Measurements from ENCODE around the gene KLKB1. TPM values are rescaled to one million over a fixed set of nuclear protein-coding genes. Genes with fewer than 3 reads are reported as not detected.

Gene KLKB1
- total RNA-seq, 1 donor from 2014 or later = not detected

DNA sequence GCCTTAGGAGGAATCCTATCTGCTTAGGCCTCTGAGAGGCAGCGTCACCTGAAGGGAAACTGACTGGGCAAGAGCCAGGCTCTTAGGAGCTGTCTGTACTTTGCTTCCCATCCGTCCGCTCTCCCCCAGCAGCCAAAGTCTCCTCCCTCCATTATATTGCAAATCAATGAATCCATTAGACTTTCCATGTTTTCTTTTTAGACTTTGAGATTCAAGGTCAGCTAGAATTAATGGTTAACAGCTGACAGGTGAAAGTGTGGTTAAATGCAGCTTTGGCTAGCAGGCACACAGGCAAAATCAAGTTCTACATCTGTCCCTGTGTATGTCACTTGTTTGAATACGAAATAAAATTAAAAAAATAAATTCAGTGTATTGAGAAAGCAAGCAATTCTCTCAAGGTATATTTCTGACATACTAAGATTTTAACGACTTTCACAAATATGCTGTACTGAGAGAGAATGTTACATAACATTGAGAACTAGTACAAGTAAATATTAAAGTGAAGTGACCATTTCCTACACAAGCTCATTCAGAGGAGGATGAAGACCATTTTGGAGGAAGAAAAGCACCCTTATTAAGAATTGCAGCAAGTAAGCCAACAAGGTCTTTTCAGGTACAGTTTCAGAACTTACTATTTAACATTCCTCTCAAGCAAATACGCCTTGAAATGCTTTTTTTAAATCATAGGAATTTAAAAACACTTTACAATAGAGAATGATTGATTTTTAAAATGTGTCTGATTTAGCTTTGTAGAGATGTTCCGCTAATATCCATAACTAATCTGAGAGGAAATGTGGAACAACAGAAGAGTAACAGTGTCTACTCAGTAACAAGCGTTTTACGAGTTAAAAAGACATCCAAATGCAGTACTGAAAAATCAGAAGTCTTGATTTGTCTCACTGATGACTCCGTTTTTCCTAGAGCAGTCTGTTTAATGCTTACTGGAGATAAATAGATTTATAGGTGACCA lies 38.7 kb downstream of the KLKB1 start, which contains the start of gene F11:
TSS of gene F11 (plus strand) at position 507 of the 970 bp plus-strand sequence. CDS start 948 bp downstream, outside the sequence.
- Histone ChIP-seq H3K36me3 (ENCODE audit: insufficient read depth, low read length) (no peaks in the 10 kb centered on the region), H3K4me2 (ENCODE audit: low read length) (peak within 1 kb of the TSS; percentile 58), H3K9ac (ENCODE audit: low read length) (no peak within 1 kb of the TSS), H3K79me2 (ENCODE audit: insufficient read depth, low read length) (no peaks in the 10 kb centered on the region), H3K4me3 (ENCODE audit: insufficient read depth, low read depth, low read length) (no peak within 1 kb of the TSS), H3K4me1 (ENCODE audit: insufficient read depth, low read length) (no peaks in the 10 kb centered on the region), H3K9me3 (ENCODE audit: insufficient read depth, low read depth, low read length) (no peaks in the 10 kb centered on the region), H2AFZ (ENCODE audit: low read depth, low read length) (no peak within 1 kb of the TSS), H3K27ac (ENCODE audit: low read depth, low read length) (no peak within 1 kb of the TSS), H4K20me1 (ENCODE audit: insufficient read depth, low read length) (no peaks in the 10 kb centered on the region), H3K27me3 (ENCODE audit: insufficient read depth, low read length) (no peaks in the 10 kb centered on the region)
- H3K9me3 Mint-ChIP-seq (ENCODE audit: unreplicated experiment) = no peaks in the 10 kb centered on the region
- DNase-seq (ENCODE audit: low read depth) (no peak), FAIRE-seq (no peak)
- H3K4me3 Mint-ChIP-seq (ENCODE audit: unreplicated experiment) = peak within 1 kb of the TSS; percentile 80
- no peaks in the 10 kb centered on the region for H3K27me3 Mint-ChIP-seq (ENCODE audit: low read depth, unreplicated experiment)
- H3K27ac Mint-ChIP-seq (ENCODE audit: unreplicated experiment) = peak within 1 kb of the TSS; percentile 97
- TF ChIP-seq EZH2 (IDR thresholded peaks at IDR 0.05; ENCODE audit: insufficient read depth, low read length) = no peak
- TF ChIP-seq, protein P1, sequence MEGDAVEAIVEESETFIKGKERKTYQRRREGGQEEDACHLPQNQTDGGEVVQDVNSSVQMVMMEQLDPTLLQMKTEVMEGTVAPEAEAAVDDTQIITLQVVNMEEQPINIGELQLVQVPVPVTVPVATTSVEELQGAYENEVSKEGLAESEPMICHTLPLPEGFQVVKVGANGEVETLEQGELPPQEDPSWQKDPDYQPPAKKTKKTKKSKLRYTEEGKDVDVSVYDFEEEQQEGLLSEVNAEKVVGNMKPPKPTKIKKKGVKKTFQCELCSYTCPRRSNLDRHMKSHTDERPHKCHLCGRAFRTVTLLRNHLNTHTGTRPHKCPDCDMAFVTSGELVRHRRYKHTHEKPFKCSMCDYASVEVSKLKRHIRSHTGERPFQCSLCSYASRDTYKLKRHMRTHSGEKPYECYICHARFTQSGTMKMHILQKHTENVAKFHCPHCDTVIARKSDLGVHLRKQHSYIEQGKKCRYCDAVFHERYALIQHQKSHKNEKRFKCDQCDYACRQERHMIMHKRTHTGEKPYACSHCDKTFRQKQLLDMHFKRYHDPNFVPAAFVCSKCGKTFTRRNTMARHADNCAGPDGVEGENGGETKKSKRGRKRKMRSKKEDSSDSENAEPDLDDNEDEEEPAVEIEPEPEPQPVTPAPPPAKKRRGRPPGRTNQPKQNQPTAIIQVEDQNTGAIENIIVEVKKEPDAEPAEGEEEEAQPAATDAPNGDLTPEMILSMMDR (IDR thresholded peaks at IDR 0.05; ENCODE audit: insufficient read depth, low read depth, low read length) = no peak
- H3K36me3 Mint-ChIP-seq (ENCODE audit: low read depth, unreplicated experiment) = no peaks in the 10 kb centered on the region
- H3K4me1 Mint-ChIP-seq (ENCODE audit: low read depth, unreplicated experiment) = peaks cover 14% of the 10 kb centered on the region

DNA sequence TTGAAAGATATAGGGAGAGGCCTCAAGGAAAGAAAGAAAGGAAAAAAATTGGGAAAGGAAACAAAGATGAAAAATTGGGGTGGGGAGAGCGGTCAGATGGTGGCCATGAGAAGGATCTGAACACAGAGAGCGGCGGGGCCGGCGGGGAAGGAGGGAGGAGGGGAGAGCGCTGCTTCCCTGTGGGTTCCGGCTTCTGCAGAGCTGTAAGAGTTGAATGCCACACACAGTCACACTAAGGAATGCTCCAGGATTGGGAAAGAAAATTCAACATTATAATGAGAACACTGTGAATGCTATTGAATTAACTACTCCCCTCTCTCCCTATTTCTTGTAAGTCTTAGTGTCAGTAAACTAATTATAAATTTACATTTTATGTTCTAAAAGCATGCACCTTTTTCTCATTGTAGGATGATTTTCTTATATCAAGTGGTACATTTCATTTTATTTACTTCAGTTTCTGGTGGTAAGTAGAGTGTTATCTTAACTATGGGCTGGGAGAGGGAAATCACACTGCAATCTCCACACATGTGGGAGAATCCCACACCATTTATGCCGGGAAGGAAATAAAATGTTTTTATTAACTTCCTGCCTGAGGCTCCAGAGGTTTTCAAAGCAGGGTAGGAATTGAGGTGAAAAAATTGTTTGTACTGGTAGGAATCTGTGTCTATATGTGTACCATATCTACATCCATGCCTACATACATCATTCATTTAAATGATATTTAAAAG lies 39.6 kb downstream of the KLKB1 start:
- H3K27me3 ChIP-seq (ENCODE audit: insufficient read depth, low read length) = peaks cover 4% of the 10 kb centered on the region
- DNase-seq (ENCODE audit: low read depth) (no peak), FAIRE-seq (no peak)
- H3K9ac ChIP-seq (ENCODE audit: low read length) = no peak overlapping the region
- H3K4me2 ChIP-seq (ENCODE audit: low read length) = peak overlapping the region; percentile 58
- H3K36me3 Mint-ChIP-seq (ENCODE audit: low read depth, unreplicated experiment) = no peaks in the 10 kb centered on the region
- H3K27ac Mint-ChIP-seq (ENCODE audit: unreplicated experiment) = peak overlapping the region; percentile 97
- peaks cover 14% of the 10 kb centered on the region for H3K4me1 Mint-ChIP-seq (ENCODE audit: low read depth, unreplicated experiment)
- no peaks in the 10 kb centered on the region for H3K79me2 ChIP-seq (ENCODE audit: insufficient read depth, low read length)
- H4K20me1 ChIP-seq (ENCODE audit: insufficient read depth, low read length) = no peaks in the 10 kb centered on the region
- no peak for TF ChIP-seq EZH2 (IDR thresholded peaks at IDR 0.05; ENCODE audit: insufficient read depth, low read length)
- H3K4me3 Mint-ChIP-seq (ENCODE audit: unreplicated experiment) = peak overlapping the region; percentile 80
- H3K4me3 ChIP-seq (ENCODE audit: insufficient read depth, low read depth, low read length) = no peak overlapping the region
- no peaks in the 10 kb centered on the region for H3K9me3 Mint-ChIP-seq (ENCODE audit: unreplicated experiment)
- H2AFZ ChIP-seq (ENCODE audit: low read depth, low read length) = no peak overlapping the region
- no peak overlapping the region for H3K27ac ChIP-seq (ENCODE audit: low read depth, low read length)
- H3K4me1 ChIP-seq (ENCODE audit: insufficient read depth, low read length) = no peaks in the 10 kb centered on the region
- no peaks in the 10 kb centered on the region for H3K36me3 ChIP-seq (ENCODE audit: insufficient read depth, low read length)
- H3K9me3 ChIP-seq (ENCODE audit: insufficient read depth, low read depth, low read length) = no peaks in the 10 kb centered on the region
- no peaks in the 10 kb centered on the region for H3K27me3 Mint-ChIP-seq (ENCODE audit: low read depth, unreplicated experiment)

DNA sequence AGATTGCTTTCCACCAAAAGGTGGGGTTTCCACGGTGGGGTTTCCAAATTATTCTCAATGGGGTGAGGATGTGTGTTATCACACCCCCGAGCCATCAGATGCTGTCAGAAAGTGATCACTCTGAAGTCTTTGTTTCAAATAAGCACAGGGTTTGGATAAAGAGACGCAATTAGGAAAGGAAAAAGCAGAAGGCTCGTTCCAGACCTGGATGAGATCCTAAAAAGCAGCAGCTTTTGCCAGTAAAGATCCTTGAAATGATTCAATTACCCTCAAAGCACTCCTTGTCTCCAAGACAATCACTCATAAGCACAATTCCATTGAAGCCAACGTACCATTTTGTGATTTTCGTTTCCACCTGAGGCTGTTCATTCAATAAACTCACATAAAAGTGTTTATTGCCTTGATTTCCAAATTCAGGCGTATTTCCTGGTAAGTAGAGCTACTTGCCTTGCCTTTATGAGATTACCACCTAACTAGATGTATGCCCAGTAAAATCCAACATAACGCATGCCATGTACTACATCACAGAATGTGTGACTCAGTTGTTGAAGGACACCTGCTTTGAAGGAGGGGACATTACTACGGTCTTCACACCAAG lies 43.9 kb downstream of the KLKB1 start:
- no peak overlapping the region for H3K9ac ChIP-seq (ENCODE audit: low read length)
- Mint-ChIP-seq H3K27ac (ENCODE audit: unreplicated experiment) (no peak overlapping the region), H3K4me1 (ENCODE audit: low read depth, unreplicated experiment) (peaks cover 9% of the 10 kb centered on the region), H3K4me3 (ENCODE audit: unreplicated experiment) (no peak overlapping the region), H3K9me3 (ENCODE audit: unreplicated experiment) (no peaks in the 10 kb centered on the region), H3K36me3 (ENCODE audit: low read depth, unreplicated experiment) (no peaks in the 10 kb centered on the region), H3K27me3 (ENCODE audit: low read depth, unreplicated experiment) (no peaks in the 10 kb centered on the region)
- H3K4me3 ChIP-seq (ENCODE audit: insufficient read depth, low read depth, low read length) = no peak overlapping the region
- no peak overlapping the region for H3K27ac ChIP-seq (ENCODE audit: low read depth, low read length)
- H3K36me3 ChIP-seq (ENCODE audit: insufficient read depth, low read length) = no peaks in the 10 kb centered on the region
- DNase-seq (ENCODE audit: low read depth) (no peak), FAIRE-seq (no peak)
- H2AFZ ChIP-seq (ENCODE audit: low read depth, low read length) = no peak overlapping the region
- no peaks in the 10 kb centered on the region for H3K4me1 ChIP-seq (ENCODE audit: insufficient read depth, low read length)
- H3K79me2 ChIP-seq (ENCODE audit: insufficient read depth, low read length) = no peaks in the 10 kb centered on the region
- H3K27me3 ChIP-seq (ENCODE audit: insufficient read depth, low read length) = peaks cover 4% of the 10 kb centered on the region
- no peak overlapping the region for H3K4me2 ChIP-seq (ENCODE audit: low read length)
- H4K20me1 ChIP-seq (ENCODE audit: insufficient read depth, low read length) = no peaks in the 10 kb centered on the region
- TF ChIP-seq, protein P1 (IDR thresholded peaks at IDR 0.05; ENCODE audit: insufficient read depth, low read depth, low read length) = no peak
- no peak for TF ChIP-seq EZH2 (IDR thresholded peaks at IDR 0.05; ENCODE audit: insufficient read depth, low read length)
- H3K9me3 ChIP-seq (ENCODE audit: insufficient read depth, low read depth, low read length) = no peaks in the 10 kb centered on the region

Measured in astrocyte (in vitro differentiated cells and primary cell).